Right lung (tissue), 5 donors: ENCODE data around the gene SIGLEC10. TPM values are rescaled to one million over a fixed set of nuclear protein-coding genes. Genes with fewer than 3 reads are reported as not detected.

ENCODE experiments used
- DNase-seq, 2 donors: peaks; one replicate each; pipeline ENCODE4 v3.0.0-alpha.2; 2013
- polyA plus RNA-seq, 5 donors: library from polyadenylated mRNA; unstranded; fragments of 120-200 nt; gene quantifications; one replicate each; pipeline versions ENCODE4 v1.2.1 to v1.2.3, GENCODE V29; 2013; ENCODE audit warnings: inconsistent platforms in 1 of 5, low replicate concordance in 1 of 5; ENCODE audit not compliant: insufficient read length in 5 of 5, insufficient read depth in 1 of 5

SIGLEC10 gene
- polyA plus RNA-seq, 5 donors: 0.91 to 1.7 (median 1.4) TPM

- peak; percentile 96 to 98 for DNase-seq
Observed at GRCh38 chr19:51366389-51367254, 50.8 kb downstream of the SIGLEC10 start.

GRCh38 chr19:51365965-51366388, 51.5 kb downstream of the SIGLEC10 start, which contains the start of gene ETFB:
ETFB (minus strand) TSS chr19:51366388; CDS start chr19:51366326, 62 bp downstream.
- no peak for DNase-seq

GRCh38 chr19:51365211-51365964, 52.1 kb downstream of the SIGLEC10 start:
- peak; percentile 19 to 25 for DNase-seq

- no peak for DNase-seq
Observed at GRCh38 chr19:51364200-51365106, 53.0 kb downstream of the SIGLEC10 start.

GRCh38 chr19:51361239-51361638, 56.2 kb downstream of the SIGLEC10 start:
- DNase-seq: no peak

Other genes with a start within 250 kb of the SIGLEC10 start
- gene CD33, start 192.6 kb downstream of the SIGLEC10 start, polyA plus RNA-seq: 1 to 10 TPM; 2.5 to 4.2 (median 3.5) TPM
- not detected for gene SIGLECL1, start 166.6 kb downstream of the SIGLEC10 start, polyA plus RNA-seq
- gene IGLON5, start 106.0 kb downstream of the SIGLEC10 start, polyA plus RNA-seq: 1 to 10 TPM in 4 of 5 donors, under 1 TPM in 1; 0.63 to 2.5 (median 2.1) TPM
- gene VSIG10L, start 75.5 kb downstream of the SIGLEC10 start, polyA plus RNA-seq: 1 to 10 TPM; 3.2 to 5.3 (median 3.8) TPM
- gene ETFB, start 51.3 kb downstream of the SIGLEC10 start, polyA plus RNA-seq: 10 to 100 TPM; 37.7 to 56.2 (median 43.0) TPM
- gene CLDND2, start 48.6 kb downstream of the SIGLEC10 start, polyA plus RNA-seq: 1 to 10 TPM in 4 of 5 donors, under 1 TPM in 1; 0.83 to 2.2 (median 1.6) TPM
- 1 to 10 TPM; 3.2 to 8.0 (median 5.7) TPM for gene NKG7, start 45.0 kb downstream of the SIGLEC10 start, polyA plus RNA-seq
- not detected for gene LIM2, start 29.7 kb downstream of the SIGLEC10 start, polyA plus RNA-seq
- under 1 TPM; 0.12 to 0.28 (median 0.23) TPM for gene C19orf84, start 27.1 kb downstream of the SIGLEC10 start, polyA plus RNA-seq
- gene SIGLEC8, start 40.8 kb upstream of the SIGLEC10 start, polyA plus RNA-seq: under 1 TPM in 2 of 5 donors, not detected in 3; 0.05 to 0.06 TPM
- not detected for gene CEACAM18, start 60.9 kb upstream of the SIGLEC10 start, polyA plus RNA-seq
- gene SIGLEC12, start 84.2 kb upstream of the SIGLEC10 start, polyA plus RNA-seq: under 1 TPM in 2 of 5 donors, not detected in 3; 0.28 to 0.49 TPM
- gene SIGLEC6, start 114.0 kb upstream of the SIGLEC10 start, polyA plus RNA-seq: under 1 TPM in 4 of 5 donors, not detected in 1; 0.13 to 0.32 (median 0.23) TPM
- 10 to 100 TPM; 11.1 to 22.4 (median 19.3) TPM for gene ZNF175, start 153.6 kb upstream of the SIGLEC10 start, polyA plus RNA-seq
- 1 to 10 TPM in 1 of 5 donors, under 1 TPM in 3, not detected in 1; 0.31 to 1.2 (median 0.50) TPM for gene SIGLEC5, start 212.8 kb upstream of the SIGLEC10 start, polyA plus RNA-seq
- 1 to 10 TPM in 4 of 5 donors, under 1 TPM in 1; 0.90 to 3.0 (median 2.2) TPM for gene SIGLEC14, start 229.2 kb upstream of the SIGLEC10 start, polyA plus RNA-seq